ENCODE data around the gene ZNG1F. TPM values are rescaled to one million over a fixed set of nuclear protein-coding genes. Genes with fewer than 3 reads are reported as not detected.

ZNG1F gene
- total and polyA plus RNA-seq, 9 of the 15 experiments (the other 6 are each of a cell fraction or from before 2014, with no cell fraction given) = 6.9 to 104 (median 32.2) TPM

DNA sequence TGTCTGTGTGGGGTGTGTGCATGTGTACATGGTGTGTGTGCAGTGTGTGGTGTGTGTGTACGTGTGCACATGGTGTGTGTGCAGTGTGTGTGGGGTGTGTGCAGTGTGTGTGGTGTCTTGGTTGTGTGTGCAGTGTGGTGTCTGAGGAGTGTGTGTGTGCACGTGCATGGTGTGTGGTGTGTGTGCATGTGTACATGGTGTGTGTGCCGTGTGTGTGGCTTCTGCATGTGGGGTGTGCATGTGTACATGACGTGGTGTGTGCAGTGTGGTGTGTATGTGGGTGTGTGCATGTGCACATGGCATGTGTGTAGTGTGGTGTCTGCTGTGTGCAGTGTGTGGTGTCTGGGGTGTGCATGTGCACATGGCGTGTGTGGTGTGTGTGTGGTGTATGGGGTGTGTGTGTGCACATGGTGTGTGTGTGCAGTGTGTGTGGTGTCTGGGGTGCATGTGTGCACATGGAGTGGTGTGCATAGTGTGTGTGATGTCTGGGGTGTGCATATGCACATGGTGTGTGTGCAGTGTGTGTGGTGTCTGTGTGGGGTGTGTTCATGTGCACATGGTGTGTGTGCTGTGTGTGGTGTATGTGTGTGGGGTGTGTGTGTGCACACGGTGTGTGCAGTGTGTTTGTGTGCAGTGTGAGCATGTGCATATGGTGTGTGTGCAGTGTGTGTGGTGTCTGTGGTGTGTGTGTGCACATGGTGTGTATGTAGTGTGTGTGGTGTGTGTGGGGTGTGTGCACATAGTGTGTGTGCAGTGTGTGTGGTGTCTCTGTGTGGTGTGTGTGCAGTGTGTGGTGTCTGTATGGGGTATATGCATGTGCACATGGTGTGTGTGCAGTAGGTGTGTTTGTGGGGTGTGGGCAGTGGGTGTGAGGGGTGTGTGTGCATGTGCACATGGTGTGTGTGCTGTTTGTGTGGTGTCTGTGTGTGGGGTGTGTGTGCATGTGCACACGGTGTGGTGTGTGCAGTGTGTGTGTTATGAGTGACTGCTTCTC lies 40.6 kb upstream of the ZNG1F start (continued):
- no peak for TF ChIP-seq FOS (IDR thresholded peaks at IDR 0.05; ENCODE audit: extremely low read depth, insufficient read length)
- TF ChIP-seq WHSC1 (IDR thresholded peaks at IDR 0.05; ENCODE audit: low read length) = no peak
- no peak for TF ChIP-seq FOXJ2 (tag; IDR thresholded peaks at IDR 0.05)
- TF ChIP-seq, protein P1, sequence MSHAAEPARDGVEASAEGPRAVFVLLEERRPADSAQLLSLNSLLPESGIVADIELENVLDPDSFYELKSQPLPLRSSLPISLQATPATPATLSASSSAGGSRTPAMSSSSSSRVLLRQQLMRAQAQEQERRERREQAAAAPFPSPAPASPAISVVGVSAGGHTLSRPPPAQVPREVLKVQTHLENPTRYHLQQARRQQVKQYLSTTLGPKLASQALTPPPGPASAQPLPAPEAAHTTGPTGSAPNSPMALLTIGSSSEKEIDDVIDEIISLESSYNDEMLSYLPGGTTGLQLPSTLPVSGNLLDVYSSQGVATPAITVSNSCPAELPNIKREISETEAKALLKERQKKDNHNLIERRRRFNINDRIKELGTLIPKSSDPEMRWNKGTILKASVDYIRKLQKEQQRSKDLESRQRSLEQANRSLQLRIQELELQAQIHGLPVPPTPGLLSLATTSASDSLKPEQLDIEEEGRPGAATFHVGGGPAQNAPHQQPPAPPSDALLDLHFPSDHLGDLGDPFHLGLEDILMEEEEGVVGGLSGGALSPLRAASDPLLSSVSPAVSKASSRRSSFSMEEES (CRISPR knock-in tag; IDR thresholded peaks at IDR 0.05) = no peak
- TF ChIP-seq SMAD3 (CRISPR knock-in tag; conservative IDR thresholded peaks at IDR 0.05) = no peak
- no peak for TF ChIP-seq MAFF (IDR thresholded peaks at IDR 0.05; ENCODE audit: low read length)
- no peak for TF ChIP-seq ILK (tag; IDR thresholded peaks at IDR 0.05; ENCODE audit: borderline replicate concordance, low read depth)
- TF ChIP-seq, protein P2, sequence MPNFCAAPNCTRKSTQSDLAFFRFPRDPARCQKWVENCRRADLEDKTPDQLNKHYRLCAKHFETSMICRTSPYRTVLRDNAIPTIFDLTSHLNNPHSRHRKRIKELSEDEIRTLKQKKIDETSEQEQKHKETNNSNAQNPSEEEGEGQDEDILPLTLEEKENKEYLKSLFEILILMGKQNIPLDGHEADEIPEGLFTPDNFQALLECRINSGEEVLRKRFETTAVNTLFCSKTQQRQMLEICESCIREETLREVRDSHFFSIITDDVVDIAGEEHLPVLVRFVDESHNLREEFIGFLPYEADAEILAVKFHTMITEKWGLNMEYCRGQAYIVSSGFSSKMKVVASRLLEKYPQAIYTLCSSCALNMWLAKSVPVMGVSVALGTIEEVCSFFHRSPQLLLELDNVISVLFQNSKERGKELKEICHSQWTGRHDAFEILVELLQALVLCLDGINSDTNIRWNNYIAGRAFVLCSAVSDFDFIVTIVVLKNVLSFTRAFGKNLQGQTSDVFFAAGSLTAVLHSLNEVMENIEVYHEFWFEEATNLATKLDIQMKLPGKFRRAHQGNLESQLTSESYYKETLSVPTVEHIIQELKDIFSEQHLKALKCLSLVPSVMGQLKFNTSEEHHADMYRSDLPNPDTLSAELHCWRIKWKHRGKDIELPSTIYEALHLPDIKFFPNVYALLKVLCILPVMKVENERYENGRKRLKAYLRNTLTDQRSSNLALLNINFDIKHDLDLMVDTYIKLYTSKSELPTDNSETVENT (CRISPR knock-in tag; IDR thresholded peaks at IDR 0.05) = 0 out of 2 replicates have a peak, but pooled peaks have one; percentile 36
- TF ChIP-seq, protein P3, sequence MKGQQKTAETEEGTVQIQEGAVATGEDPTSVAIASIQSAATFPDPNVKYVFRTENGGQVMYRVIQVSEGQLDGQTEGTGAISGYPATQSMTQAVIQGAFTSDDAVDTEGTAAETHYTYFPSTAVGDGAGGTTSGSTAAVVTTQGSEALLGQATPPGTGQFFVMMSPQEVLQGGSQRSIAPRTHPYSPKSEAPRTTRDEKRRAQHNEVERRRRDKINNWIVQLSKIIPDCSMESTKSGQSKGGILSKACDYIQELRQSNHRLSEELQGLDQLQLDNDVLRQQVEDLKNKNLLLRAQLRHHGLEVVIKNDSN (CRISPR knock-in tag; IDR thresholded peaks at IDR 0.05) = peak; percentile 13; the same call in 1 of the 2 replicates
- TF ChIP-seq GATAD2A (IDR thresholded peaks at IDR 0.05) = no peak
- TF ChIP-seq RBM17 (IDR thresholded peaks at IDR 0.05; ENCODE audit: borderline replicate concordance, low read depth, low read length) = no peak
- TF ChIP-seq CBX1 (IDR thresholded peaks at IDR 0.05; ENCODE audit: low read depth) = peak; percentile 10; the same call in 1 of the 2 replicates
- no peak for TF ChIP-seq ZNF75A (CRISPR knock-in tag; IDR thresholded peaks at IDR 0.05)
- TF ChIP-seq BCL6 (CRISPR knock-in tag; IDR thresholded peaks at IDR 0.05) = no peak
- no peak for TF ChIP-seq MTA2 (IDR thresholded peaks at IDR 0.05; ENCODE audit: low read depth)
- TF ChIP-seq, protein P4, sequence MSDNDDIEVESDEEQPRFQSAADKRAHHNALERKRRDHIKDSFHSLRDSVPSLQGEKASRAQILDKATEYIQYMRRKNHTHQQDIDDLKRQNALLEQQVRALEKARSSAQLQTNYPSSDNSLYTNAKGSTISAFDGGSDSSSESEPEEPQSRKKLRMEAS (CRISPR knock-in tag; IDR thresholded peaks at IDR 0.05) = peak; percentile 47; the same call in 1 of the 2 replicates
- TF ChIP-seq, protein P5, sequence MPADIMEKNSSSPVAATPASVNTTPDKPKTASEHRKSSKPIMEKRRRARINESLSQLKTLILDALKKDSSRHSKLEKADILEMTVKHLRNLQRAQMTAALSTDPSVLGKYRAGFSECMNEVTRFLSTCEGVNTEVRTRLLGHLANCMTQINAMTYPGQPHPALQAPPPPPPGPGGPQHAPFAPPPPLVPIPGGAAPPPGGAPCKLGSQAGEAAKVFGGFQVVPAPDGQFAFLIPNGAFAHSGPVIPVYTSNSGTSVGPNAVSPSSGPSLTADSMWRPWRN (IDR thresholded peaks at IDR 0.05; ENCODE audit: low read depth) = no peak

Data from K562 (cell line).